Stimulated activated CD8-positive, alpha-beta memory T cell treated with anti-CD3 and anti-CD28 coated beads, Interleukin-4, amount 100 ng/mL, for 1 hour (primary cell): ENCODE results near the gene ST3GAL4.
"Not testable (repeated sequence)": the region's sequence is repeated elsewhere in the genome, so short reads cannot be mapped to it uniquely, and the experiment has no call there.

Experiments used
- DNase-seq, 2 donors: peaks; one replicate each; pipeline ENCODE4 v3.0.0-alpha.2; 2020; ENCODE audit warnings: low read depth in 2 of 2, low spot score in 1 of 2

ST3GAL4 gene

DNA sequence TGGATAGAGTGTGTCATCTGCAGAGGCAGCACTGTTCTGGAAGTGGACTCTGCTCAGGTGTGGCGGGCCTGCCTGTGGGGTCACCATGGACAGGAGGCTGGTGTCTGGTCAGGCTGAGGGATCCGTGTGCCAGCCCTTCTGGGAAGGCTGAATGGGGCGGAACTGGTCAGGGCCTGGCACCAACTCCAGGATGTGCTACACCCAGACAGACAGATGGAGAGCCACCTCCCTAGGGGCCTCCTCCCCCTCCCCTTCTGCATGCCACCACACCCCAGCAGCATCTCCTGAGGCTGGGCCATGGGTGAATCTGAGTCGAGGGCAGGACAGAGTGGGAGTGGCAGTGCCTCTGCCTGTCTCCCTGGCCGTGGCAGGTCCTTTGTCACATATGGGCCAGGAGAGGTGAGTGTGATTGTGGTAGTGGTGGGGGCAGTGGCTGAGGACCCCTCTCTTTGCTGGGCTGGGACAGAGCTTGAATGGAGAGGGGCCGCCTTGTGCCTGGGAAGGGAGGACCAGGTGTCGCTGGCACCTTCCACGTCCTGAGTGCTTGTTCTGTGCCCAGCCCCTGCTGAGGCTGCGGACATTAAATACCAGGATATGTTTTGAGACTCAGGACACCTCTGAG lies 29.1 kb downstream of the ST3GAL4 start:
- no peak for DNase-seq

DNA sequence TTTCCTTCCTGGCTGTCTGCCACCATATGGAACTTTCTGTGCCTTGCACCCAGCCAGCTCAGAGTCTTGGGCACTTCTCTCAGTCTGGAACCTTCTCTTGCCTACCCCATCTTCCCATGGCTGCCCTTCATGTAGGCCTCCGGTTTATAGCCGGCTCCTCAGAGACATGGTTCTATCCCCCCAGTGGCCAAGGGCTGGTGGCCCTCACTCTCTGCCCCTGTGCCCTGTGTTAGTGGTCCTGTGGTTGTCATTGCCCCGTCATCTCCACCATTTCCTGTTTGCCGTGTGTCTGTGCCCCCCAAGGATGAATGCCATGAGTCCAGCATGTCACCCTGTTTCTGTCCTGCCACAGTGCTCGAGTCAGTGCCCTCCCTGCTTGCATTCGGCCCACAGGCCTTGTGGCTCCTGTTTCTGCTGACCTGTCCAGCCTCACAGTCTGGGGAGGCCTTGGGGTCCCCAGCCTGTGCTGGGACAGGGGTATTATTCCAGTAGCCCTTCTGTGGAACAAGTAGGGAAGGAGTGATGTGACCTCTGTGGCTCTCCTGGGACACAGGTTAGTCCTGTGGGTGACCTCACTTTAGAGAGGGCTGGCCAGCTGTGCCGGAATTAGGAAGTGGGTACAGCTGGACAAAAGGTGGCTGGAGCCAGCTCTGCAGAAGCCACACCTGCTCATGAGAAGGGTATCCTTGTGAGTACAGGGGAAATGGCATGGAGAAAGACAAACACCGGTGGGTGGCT lies 30.7 kb downstream of the ST3GAL4 start:
- DNase-seq, result no peak

DNA sequence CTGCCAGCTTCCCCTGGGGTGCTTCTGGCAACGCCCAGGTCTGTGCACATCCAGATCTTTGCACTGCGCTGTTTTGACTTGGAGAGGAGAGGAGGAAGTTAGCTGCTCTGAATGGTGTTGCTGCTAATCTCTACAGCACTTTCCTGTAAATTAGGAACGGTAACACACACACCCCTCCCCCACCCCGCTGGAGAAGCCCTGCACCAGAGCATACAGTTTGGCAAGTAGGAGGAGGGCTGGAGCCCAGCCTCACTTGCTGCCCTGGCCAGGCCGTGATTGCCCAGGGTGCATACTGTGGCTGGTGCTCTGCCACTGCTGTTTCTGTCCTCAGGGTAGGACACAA lies 31.2 kb downstream of the ST3GAL4 start:
- DNase-seq, result not testable (repeated sequence)

DNA sequence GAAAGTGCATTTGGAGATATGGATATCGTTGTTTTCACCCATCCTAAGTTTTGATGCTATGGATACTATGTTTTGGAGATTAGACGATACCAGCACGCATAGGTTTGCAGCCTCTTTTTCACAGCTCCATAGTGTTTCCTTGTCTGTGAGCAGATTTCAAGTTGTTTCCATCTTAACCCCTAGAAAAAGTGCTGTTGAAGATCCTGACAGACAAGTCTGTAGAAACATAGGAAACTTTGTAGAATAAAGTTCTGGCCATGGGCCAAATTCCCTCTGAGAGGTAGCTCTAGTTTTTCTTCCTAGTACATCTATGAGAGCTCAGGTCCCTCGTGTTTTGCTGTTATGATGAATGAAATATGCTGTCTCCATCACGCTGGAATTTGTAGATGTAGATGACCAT lies 32.4 kb downstream of the ST3GAL4 start:
- DNase-seq, result no peak

DNA sequence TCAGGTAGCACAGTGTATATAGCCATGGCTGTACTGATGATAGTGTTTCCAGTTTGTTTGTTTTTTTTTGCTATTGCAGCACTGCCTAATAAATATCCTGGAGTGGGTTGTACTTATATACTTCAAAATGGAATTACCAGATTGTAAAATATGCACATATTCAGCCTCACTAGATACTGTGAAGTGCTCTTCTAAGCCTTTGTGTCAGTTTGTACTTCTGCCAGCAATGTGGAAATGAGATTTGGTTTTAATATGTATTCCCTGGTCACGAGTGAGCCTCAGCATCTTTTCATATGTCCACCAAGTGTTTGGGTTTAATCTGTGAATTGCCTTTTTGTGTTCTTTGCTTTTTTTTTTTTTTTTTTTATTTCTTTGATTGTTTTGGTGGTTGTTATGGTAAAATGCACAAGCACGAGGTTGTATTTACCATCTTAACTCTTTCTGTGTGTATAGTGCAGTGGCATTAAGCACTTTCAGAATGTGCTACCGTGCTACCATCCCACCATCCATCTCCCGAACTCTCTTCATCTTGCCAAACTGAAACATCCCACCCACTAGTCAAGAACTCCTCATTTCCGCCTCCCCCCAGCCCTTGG lies 34.9 kb downstream of the ST3GAL4 start:
- no peak for DNase-seq

DNA sequence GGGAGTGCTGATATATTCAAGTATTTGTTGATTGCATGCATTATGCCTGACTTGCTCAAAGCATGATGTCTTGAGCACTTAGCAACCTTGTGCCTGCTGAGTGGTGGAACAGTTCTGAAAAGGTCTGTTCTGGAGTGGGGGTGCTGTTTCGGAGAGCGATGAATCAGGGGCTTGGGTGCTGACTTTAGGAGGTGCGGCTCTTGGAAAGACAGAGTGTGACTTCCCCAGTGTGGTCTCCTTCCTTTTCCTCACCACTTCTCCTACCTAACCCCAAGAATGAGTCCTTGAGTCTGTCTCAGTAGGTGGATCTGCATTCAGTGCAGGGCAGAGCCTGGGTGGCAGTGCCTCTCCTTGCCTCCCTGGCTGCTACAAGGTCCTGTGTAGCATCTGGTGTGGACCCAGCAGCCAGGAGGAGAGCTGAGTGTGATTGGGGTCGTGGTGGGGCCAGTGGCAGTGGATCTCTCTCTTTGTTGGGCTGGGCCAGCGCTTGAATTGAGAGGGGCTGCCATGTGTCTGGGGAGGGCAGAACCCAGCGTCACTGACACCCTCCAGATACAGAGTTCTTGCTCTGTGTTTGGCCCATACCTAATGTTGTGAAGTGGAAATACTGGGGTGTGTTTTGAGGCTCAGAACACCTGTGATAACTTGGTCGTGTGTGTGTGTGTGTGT lies 35.9 kb downstream of the ST3GAL4 start:
- no peak for DNase-seq

DNA sequence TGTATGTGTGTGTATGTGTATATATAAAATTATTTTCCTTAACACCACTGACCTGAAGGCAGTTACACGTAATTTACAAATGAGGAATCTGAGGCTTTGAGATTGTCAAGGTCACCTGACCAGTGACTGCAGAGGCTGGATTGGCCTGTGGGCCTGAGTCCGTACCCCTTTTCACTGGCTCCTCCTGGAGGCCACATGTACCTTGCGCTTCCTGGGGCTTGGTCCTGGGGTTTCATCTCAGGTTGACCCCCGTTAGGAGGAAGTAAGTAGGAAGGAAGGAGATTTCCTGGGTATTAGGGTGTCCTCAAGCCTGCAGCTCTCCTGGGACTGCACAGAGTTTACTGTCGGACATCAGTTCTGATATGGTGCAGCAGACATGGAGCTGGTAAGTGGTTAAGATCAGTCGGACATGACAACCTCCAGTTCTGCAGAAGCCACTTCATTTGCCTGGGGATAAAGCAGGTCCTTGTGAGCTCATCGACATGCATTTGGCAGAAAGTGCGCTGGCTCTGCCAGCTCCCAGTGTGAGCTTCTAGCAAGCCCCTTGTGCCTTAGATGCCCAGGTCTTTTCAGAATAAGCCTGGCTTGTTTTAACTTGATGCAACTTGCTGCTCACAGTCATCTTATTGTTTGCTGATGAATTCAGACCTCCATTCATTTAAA lies 36.6 kb downstream of the ST3GAL4 start:
- DNase-seq, result no peak

DNA sequence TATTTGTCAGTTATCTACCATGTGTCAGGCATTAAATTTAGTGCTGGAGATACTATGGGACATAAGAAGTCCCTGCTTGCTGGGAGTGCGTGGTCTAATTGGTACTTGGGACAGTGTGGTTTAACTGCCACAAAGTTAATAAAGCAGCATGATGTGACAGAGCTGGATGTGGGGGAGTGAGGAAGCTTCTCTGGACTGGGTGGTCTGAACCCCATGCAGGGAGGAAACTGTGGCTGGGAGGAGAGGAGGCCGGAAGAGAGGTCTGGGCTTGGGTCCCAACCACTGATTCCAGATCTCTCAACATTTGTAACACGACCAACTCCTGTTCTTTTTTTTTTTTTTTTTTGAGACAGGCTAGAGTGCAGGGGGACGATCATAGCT lies 37.1 kb downstream of the ST3GAL4 start:
- no peak for DNase-seq

DNA sequence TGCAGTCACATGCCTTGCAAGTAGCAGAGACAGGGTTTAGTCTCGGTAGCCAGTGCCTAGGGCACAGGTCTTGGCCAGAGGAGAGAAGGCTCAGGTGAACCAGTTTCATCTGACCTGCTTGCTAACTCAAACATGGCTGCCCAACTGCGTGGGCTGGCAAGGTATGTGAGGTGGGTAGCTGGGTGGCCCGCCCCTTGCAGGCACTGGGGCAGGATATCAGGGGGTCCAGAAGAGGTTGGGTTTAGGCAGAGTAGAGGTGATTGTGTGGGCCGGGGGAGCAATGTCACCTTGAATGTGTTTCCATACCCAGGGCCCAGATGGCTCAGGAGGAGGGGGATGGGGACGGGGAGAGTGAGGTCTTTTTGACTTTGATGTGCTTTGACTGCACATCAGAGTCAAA lies 37.7 kb downstream of the ST3GAL4 start:
- no peak for DNase-seq

DNA sequence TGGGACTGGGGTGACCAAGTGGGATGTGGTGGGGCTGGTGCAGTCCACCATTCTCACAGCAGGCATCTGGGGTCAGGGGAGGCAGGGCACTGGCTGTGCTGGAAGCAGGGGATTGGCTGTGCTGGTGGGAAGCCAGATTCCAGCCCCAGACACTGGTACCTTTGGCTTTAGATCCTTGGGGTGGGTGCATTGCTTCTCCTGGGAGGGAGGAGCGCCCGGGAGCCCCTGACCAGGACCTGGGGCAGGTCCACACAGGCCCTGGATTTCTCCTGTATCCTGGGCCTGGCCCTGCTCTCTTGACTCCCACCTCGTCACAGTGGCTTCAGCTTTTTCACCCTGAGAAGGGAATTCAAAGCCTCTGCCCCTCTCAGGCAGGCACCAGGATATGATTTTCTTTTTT lies 38.5 kb downstream of the ST3GAL4 start:
- DNase-seq, result no peak

DNA sequence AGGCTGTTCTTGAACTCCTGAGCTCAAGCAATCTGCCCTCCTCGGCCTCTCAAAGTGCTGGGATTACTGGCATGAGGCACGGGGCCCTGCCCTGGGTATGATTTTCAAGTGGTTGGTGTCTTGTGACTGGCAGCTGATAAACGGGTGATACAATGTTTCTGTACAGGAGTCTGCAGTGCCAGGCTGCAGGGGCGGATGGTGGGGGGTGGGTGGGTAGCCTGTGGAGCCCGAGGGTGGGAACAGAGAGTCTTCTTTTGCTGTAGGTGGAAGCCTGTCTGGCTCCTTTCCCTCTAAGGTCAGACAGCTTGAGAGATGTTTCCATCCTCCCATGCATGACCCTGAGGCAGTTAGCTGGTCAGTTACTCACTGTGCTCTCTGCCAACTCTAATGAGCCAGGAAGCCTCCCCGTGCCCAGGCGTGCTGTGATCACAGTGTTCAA lies 39.2 kb downstream of the ST3GAL4 start:
- DNase-seq, result not testable (repeated sequence)

DNA sequence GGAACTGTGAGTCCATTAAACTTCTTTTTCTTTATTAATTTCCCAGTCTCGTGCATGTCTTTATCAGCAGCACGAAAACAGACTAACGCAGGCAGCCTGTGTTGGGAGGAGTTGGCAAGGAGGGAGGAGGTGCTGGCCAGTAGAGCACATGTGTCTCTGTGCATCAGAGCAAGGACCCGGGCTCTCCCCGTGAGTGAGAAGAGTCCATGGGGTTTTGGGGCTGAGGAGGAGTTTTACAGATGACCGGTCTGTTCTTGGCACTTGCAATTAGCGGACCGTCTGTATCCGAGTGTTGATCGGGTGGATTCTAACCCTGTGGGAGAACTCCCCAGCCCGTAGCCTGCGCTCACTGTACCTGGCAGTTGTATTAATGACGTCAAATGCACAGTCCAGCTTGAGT lies 40.3 kb downstream of the ST3GAL4 start:
- not testable (repeated sequence) for DNase-seq

DNA sequence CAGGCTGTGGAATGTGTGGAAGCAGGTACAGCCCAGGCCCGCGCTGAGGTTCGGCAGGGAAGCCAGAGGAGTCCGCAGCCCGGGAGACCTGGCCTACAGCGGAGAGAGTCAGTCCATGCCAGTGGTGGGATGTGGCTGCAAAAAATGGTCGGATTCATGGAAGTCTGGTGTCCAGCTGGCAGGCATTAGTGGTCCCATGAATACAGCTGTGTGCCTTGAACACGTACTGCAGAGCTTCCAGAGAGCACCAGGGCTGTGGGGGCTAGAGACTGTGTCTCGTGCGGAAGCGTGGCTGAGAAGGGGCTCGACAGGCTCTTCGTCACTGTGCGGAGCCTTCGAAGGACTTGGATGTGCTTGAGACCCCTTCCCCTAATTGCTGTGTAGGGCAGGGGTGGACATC lies 40.8 kb downstream of the ST3GAL4 start:
- not testable (repeated sequence) for DNase-seq

DNA sequence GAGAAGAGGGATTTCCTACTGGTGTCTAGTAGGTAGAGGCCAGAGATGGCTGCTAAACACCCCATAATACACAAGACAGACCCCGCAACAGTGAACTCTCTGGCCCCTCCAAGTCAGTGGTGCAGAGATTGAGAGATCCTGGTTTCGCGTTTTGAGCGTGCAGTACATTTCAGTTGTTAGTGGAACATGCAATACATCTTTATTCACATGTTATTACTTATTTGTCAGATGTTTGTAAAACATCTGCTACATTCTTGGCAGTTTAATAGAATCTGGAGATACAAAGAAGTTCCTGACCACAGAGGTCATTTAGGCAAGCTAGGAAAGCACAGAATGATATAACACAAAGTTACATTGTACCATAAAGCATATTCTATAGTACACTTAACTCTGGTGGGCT lies 41.5 kb downstream of the ST3GAL4 start:
- no peak for DNase-seq

DNA sequence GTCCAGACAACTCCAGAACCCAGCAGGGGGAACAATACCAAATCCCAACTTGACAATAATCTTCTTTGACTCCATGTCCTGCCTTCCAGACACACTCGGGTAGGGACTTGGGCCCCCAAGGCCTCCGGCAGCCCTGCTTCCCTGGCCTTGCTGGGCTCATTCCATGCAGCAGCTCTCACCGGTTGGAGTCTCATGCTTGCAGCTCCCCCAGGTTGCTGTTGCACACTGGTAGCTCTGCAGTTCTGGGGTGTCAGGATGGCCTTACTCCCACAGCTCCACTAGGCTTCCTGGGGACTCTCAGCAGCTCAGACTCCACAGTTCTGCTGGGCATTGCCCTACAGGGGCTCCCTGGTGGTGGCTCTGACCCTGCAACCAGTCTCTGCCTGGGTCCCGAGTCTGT lies 42.8 kb downstream of the ST3GAL4 start:
- DNase-seq, result no peak

DNA sequence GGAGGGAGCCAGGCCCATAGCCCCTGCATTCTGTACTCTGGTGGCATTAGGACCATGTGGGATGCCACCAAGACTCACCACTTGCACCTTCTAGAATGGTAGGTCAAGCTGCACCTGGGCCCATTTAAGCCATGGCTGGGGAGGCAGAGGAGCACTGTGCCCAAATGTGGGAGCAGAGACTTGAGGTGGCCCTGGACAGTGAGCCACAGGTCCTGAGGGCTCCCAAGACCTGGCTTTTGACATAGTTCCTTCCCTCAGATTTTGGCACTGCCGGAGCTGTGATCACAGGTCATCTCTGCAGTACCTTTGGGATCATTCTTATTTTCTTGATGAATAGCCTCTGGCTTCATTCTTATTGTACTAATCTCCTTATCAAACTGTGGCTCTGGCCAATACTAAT lies 43.2 kb downstream of the ST3GAL4 start:
- no peak for DNase-seq

DNA sequence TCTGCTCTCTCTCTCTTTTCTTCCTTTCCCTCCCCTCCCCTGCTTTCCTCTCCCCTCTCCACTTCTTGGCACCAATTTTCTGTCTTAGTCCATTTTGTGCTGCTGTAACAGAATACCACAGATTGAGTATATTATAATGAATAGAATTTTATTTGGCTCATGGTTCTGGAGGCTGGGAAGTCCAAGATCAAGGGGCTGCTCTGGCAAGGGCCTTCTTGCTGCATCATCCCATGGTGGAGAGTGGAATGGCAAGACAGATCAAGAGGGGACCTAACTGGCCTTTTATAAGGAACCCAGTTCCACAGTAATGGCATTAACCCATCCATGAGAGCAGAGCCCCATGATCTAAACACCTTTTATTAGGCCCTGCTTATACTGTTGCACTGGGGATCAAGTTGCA lies 44.5 kb downstream of the ST3GAL4 start:
- DNase-seq, result no peak

DNA sequence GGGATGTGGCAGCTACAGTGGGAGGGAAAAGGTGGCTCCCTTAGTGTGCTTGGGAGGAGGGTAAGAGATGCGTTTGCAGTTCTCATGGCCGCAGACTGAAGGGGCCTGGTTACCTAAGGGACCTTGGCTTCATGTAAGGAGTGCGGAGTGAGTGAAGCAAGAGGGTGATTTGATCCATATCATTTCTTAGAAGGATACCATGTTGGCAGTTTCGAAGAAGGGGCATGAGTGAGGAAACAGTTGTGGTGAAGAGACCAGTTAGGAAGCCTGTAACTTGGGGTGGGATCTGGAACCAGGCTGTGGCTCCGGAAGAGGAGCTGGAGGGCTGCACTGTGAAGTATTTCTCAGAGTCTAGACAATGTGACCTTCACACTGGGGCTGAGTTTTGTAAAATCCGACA lies 45.0 kb downstream of the ST3GAL4 start:
- DNase-seq, result no peak

DNA sequence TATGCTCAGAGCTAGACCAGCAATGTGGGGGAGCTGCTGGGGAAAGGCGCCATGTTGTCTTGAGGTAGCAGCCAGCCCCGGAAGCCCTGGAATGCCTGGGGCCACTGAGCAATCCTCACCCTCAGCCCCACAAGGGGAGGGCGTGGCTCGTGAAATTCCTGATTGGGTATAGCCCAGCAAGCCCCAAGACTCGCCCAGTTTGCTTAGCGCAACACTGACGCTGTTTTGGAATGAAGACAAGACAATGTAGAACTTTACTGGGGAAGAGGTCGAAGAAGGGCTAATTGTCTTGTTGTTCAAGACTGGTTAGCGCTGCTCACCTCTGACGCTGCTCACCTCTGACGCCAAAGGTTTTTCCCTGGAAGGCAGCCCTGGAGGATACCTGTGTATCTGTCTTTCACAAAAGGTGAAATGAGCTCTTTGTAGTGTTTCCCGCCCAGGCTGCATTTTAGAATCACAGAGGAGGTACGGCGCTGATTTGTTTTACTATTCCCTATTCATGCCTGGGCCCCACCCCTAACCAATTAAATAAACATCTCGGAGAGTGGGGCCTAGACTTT lies 47.6 kb downstream of the ST3GAL4 start:
- no peak for DNase-seq

DNA sequence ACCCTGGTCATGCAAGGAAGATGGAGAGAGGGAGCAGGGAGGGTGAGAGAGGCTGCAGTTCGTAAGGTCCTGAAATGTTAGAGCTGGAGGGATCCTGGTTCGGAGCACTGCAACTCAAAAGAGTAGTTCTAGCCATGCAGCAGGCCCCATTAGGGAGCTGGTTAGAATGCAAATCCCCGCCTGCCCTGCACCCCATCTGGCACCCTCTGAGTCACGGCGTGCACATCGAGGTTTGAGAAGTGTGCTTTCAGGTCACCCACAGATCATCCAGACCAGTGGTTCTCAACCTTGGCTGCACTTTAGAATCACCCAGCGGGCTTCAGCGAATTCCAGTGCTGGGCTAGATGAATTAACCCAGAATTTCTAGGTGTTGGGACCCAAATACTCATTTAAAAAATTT lies 48.2 kb downstream of the ST3GAL4 start:
- no peak for DNase-seq

DNA sequence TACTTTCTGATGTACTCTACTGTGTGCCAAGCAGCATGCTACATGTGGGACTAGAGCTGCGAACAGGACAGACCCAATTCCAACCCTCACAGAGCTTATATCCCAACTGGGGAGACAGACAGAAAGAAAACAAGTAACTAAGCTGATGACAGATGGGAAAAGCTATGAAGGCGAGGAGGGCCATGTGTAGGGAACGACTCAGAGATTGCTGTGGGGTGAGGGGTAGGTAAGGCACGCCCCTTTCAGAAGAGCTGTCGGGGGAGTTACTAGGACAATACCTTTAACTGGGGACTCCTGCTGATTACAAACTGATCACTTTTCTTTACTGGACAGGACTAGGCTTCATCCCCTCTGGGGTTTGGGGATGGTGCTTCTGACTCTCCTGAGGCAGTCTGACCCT lies 48.9 kb downstream of the ST3GAL4 start:
- DNase-seq, result no peak
